AG10803 (cell line): ENCODE measurements around the gene C12orf57.

Experiments
- DNase-seq: peaks from one replicate; pipeline ENCODE4 v3.0.0; 2010; ENCODE audit warnings: low read depth
- H3K4me3 ChIP-seq: 2 replicates; pipeline ENCODE4 v1.5.1; 2011; ENCODE audit warnings: mild to moderate bottlenecking, low read length, control low read depth
- CTCF ChIP-seq: conservative IDR thresholded peaks from 2 replicates; pipeline ENCODE4 v1.5.1; 2011; ENCODE audit warnings: mild to moderate bottlenecking, low read length, control low read depth, inconsistent platforms

C12orf57 gene

GRCh38 chr12:6941267-6941666 is 2.6 kb upstream of the C12orf57 start:
- no peak for TF ChIP-seq CTCF

GRCh38 chr12:6941782-6942181 is 2.0 kb upstream of the C12orf57 start:
- H3K4me3 ChIP-seq = no peak overlapping the region
- no peak for DNase-seq
- TF ChIP-seq CTCF = no peak

More at GRCh38 chr12:6941267-6941666, 2.6 kb upstream of the C12orf57 start:
- no peak overlapping the region for H3K4me3 ChIP-seq
- no peak for DNase-seq

GRCh38 chr12:6942331-6942665 is 1.5 kb upstream of the C12orf57 start:
- no peak for TF ChIP-seq CTCF
- H3K4me3 ChIP-seq = no peak overlapping the region
- DNase-seq = peak; percentile 26

- DNase-seq = peak; percentile 95
- H3K4me3 ChIP-seq = peak overlapping the region; percentile 88
These were observed 467 bp upstream of the C12orf57 start for GRCh38 chr12:6943389-6943721.

GRCh38 chr12:6944381-6945186 is 762 bp downstream of the C12orf57 start:
- peak; percentile 92 for DNase-seq
- peak; percentile 84 for TF ChIP-seq CTCF
- H3K4me3 ChIP-seq = peak overlapping the region; percentile 88

More at GRCh38 chr12:6943389-6943721, 467 bp upstream of the C12orf57 start:
- no peak for TF ChIP-seq CTCF

- H3K4me3 ChIP-seq = no peak overlapping the region
- no peak for DNase-seq
- no peak for TF ChIP-seq CTCF
These were observed 1.8 kb downstream of the C12orf57 start for GRCh38 chr12:6945613-6946012.

GRCh38 chr12:6946033-6946919 is 2.5 kb downstream of the C12orf57 start:
- no peak for DNase-seq
- TF ChIP-seq CTCF = no peak
- H3K4me3 ChIP-seq = no peak overlapping the region
